HFFc6 (cell line): ENCODE data around the gene CHAMP1. TPM values are rescaled to one million over a fixed set of nuclear protein-coding genes. Genes with fewer than 3 reads are reported as not detected.

Source experiments
- DNase-seq: peaks from one replicate; pipeline ENCODE4 v3.0.0-alpha.2; 2018
- H3K27ac Mint-ChIP-seq: 2 replicates; pipeline ENCODE4 v1.8.0; 2020; ENCODE audit warnings: mild to moderate bottlenecking, mixed read lengths
- H3K27me3 Mint-ChIP-seq: 2 replicates; pipeline ENCODE4 v1.8.0; 2021; ENCODE audit warnings: mild to moderate bottlenecking, moderate library complexity, mixed read lengths; ENCODE audit not compliant: insufficient read depth
- H3K36me3 Mint-ChIP-seq: 2 replicates; pipeline ENCODE4 v1.8.0; 2021; ENCODE audit warnings: low read depth, mixed read lengths
- H3K4me1 Mint-ChIP-seq: 2 replicates; pipeline ENCODE4 v1.8.0; 2020; ENCODE audit warnings: low read depth, mixed read lengths
- H3K4me3 Mint-ChIP-seq: 2 replicates; pipeline ENCODE4 v1.8.0; 2020; ENCODE audit warnings: mild to moderate bottlenecking, moderate library complexity, mixed read lengths
- H3K9me3 Mint-ChIP-seq: 2 replicates; pipeline ENCODE4 v1.8.0; 2020; ENCODE audit warnings: mild to moderate bottlenecking, mixed read lengths
- CTCF ChIP-seq: fragments of 200-600 bp; sonication (generic); IDR thresholded peaks from 2 replicates; pipeline ENCODE4 v1.5.0; 2021; ENCODE audit warnings: antibody characterized with exemption, mild to moderate bottlenecking
- total RNA-seq, 6 experiments: library from RNA; stranded (reverse); fragmentation: NEBNext Ultra II Directional; extraction: Animal tissue kit (Norgen Biotek cat#: 25700); gene quantifications; 2 replicates in 1 of 6; 3 replicates in 5 of 6; pipeline ENCODE4 v1.2.3, GENCODE V29; 2021

CHAMP1 gene
- total RNA-seq, 6 experiments from 2014 or later = 27.7 to 34.2 (median 28.6) TPM

GRCh38 chr13:114299604-114300305 is 14.5 kb upstream of the CHAMP1 start:
- no peaks in the 10 kb centered on the region; the same call in 1 of the 2 replicates for H3K27me3 Mint-ChIP-seq
- H3K27ac Mint-ChIP-seq = no peak overlapping the region
- H3K9me3 Mint-ChIP-seq = no peaks in the 10 kb centered on the region
- no peaks in the 10 kb centered on the region; the same call in 1 of the 2 replicates for H3K4me1 Mint-ChIP-seq
- H3K36me3 Mint-ChIP-seq = peaks cover 22% of the 10 kb centered on the region
- no peak for TF ChIP-seq CTCF
- no peak for DNase-seq
- no peak overlapping the region for H3K4me3 Mint-ChIP-seq

- H3K36me3 Mint-ChIP-seq = peaks cover 16% of the 10 kb centered on the region
Measured at GRCh38 chr13:114303700-114304327, 10.5 kb upstream of the CHAMP1 start.

GRCh38 chr13:114304346-114305034 is 9.8 kb upstream of the CHAMP1 start:
- no peak overlapping the region for H3K27ac Mint-ChIP-seq
- no peak for TF ChIP-seq CTCF
- no peak for DNase-seq
- no peaks in the 10 kb centered on the region for H3K27me3 Mint-ChIP-seq
- H3K36me3 Mint-ChIP-seq = peaks cover 11% of the 10 kb centered on the region
- H3K4me1 Mint-ChIP-seq = no peaks in the 10 kb centered on the region
- no peak overlapping the region for H3K4me3 Mint-ChIP-seq
- H3K9me3 Mint-ChIP-seq = no peaks in the 10 kb centered on the region

More at GRCh38 chr13:114303700-114304327, 10.5 kb upstream of the CHAMP1 start:
- Mint-ChIP-seq H3K4me3 (no peak overlapping the region), H3K27ac (no peak overlapping the region), H3K27me3 (no peaks in the 10 kb centered on the region), H3K9me3 (no peaks in the 10 kb centered on the region), H3K4me1 (no peaks in the 10 kb centered on the region)
- DNase-seq = no peak
- TF ChIP-seq CTCF = no peak

GRCh38 chr13:114309086-114309485 is 5.2 kb upstream of the CHAMP1 start:
- no peak for DNase-seq
- Mint-ChIP-seq H3K27me3 (no peaks in the 10 kb centered on the region), H3K27ac (no peak overlapping the region)

More at GRCh38 chr13:114309086-114309485, 5.2 kb upstream of the CHAMP1 start:
- H3K36me3 Mint-ChIP-seq = no peaks in the 10 kb centered on the region
- no peak for TF ChIP-seq CTCF
- no peaks in the 10 kb centered on the region for H3K9me3 Mint-ChIP-seq
- H3K4me1 Mint-ChIP-seq = peaks cover 20% of the 10 kb centered on the region
- H3K4me3 Mint-ChIP-seq = no peak overlapping the region
